PC-9 (cell line): ENCODE data around the gene FGF7.

Source experiments
- CTCF ChIP-seq: fragments of 200-600 bp; sonication (generic); conservative IDR thresholded peaks from 2 replicates; pipeline ENCODE4 v1.6.1; 2017; ENCODE audit warnings: mixed run types, antibody characterized with exemption, mild to moderate bottlenecking, moderate library complexity
- EZH2 ChIP-seq: fragments of 200-600 bp; sonication (generic); IDR thresholded peaks from 2 replicates; pipeline ENCODE4 v1.8.0; 2017; ENCODE audit warnings: antibody characterized with exemption, low read depth

- TF ChIP-seq CTCF (no peak), EZH2 (no peak)
These were observed 29.6 kb downstream of the FGF7 start for GRCh38 chr15:49452595-49452994.
